Ovary (tissue), 3 donors: Measurements from ENCODE around the gene ATP6V0A1.
"Not testable (repeated sequence)": the region's sequence is repeated elsewhere in the genome, so short reads cannot be mapped to it uniquely, and the experiment has no call there.

Source experiments
- CTCF ChIP-seq, 3 donors: fragments of 450-650 bp in 2 of 3; fragments of 200-600 bp in 1 of 3; IDR thresholded peaks; one replicate each; pipeline versions ENCODE4 v1.5.1 to v1.8.0; 2016 to 2022; ENCODE audit warnings: antibody characterized with exemption in 3 of 3, mild to moderate bottlenecking in 1 of 3
- EP300 ChIP-seq: sonication (generic); formaldehyde crosslinking; IDR thresholded peaks from one replicate; pipeline ENCODE4 v1.6.1; 2017; ENCODE audit warnings: antibody characterized with exemption
- POLR2A ChIP-seq: fragments of 450-650 bp; IDR thresholded peaks from one replicate; pipeline ENCODE4 v1.6.1; 2017; ENCODE audit warnings: antibody characterized with exemption, mild to moderate bottlenecking, moderate library complexity
- donor health status: DM: no; HTN: no; CAD: no.

- not testable (repeated sequence) for TF ChIP-seq POLR2A; CTCF (IDR thresholded peaks at IDR 0.05); EP300
These were observed 19.1 kb downstream of the ATP6V0A1 start for GRCh38 chr17:42477824-42478223.
